HepG2 (cell line): ENCODE measurements around the gene UNG. TPM values are rescaled to one million over a fixed set of nuclear protein-coding genes. Genes with fewer than 3 reads are reported as not detected.

ENCODE experiments used
- PLRG1 ChIP-seq: fragments of 450-650 bp; conservative IDR thresholded peaks from 2 replicates; pipeline ENCODE4 v1.6.1; 2016
- SSRP1 ChIP-seq: IDR thresholded peaks from 2 replicates; pipeline ENCODE4 v1.6.1; 2016; ENCODE audit warnings: control low read depth
- polyA plus RNA-seq, 8 experiments: library from polyadenylated mRNA; depleted of rRNA in 3 of 8; stranded (reverse) in 7 of 8; unstranded in 1 of 8; fragments of >200 nt; fragmentation: Illumina TruSeq in 4 of 8; extraction: Trizol in 4 of 8; gene quantifications; 2 replicates each; pipeline versions ENCODE4 v1.2.1 to v1.2.3, GENCODE V29; 2011 to 2016; ENCODE audit warnings: low read depth in 4 of 8, missing spikeins in 1 of 8, mixed read lengths in 1 of 8; ENCODE audit not compliant: insufficient read depth in 1 of 8
- total RNA-seq, 5 experiments: library from RNA; depleted of rRNA; stranded (reverse); fragments of >200 nt; fragmentation: Illumina TruSeq; extraction: Trizol; gene quantifications; 2 replicates each; pipeline ENCODE4 v1.2.3, GENCODE V29; 2016; ENCODE audit warnings: low read depth in 1 of 5
- TF ChIP-seq, protein P1 (sequence below): IDR thresholded peaks from 2 replicates; pipeline ENCODE4 v1.6.1; 2016; ENCODE audit warnings: low read depth, missing genetic modification reagents, missing compliant biosample characterization
- TF ChIP-seq, protein P2 (sequence below): sonication (generic); formaldehyde crosslinking; IDR thresholded peaks from 2 replicates; pipeline ENCODE4 v1.5.1; 2020; ENCODE audit warnings: mild to moderate bottlenecking, missing genetic modification reagents

The UNG gene
- total and polyA plus RNA-seq, 2 of the 13 experiments (the other 11 are each of a cell fraction or from before 2014, with no cell fraction given), result 23.3 to 114 TPM

DNA sequence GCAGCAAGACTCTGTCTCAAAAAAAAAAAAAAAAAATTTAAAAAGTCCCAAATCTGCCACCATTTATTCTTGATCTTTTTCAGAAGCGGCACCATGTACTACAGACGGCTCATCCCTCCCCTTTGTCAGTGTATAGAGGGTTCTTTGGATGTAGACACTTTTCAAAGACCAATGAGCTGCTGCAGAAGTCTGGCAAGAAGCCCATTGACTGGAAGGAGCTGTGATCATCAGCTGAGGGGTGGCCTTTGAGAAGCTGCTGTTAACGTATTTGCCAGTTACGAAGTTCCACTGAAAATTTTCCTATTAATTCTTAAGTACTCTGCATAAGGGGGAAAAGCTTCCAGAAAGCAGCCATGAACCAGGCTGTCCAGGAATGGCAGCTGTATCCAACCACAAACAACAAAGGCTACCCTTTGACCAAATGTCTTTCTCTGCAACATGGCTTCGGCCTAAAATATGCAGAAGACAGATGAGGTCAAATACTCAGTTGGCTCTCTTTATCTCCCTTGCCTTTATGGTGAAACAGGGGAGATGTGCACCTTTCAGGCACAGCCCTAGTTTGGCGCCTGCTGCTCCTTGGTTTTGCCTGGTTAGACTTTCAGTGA is 12.5 kb downstream of the UNG start (continued):
- TF ChIP-seq, protein P1, sequence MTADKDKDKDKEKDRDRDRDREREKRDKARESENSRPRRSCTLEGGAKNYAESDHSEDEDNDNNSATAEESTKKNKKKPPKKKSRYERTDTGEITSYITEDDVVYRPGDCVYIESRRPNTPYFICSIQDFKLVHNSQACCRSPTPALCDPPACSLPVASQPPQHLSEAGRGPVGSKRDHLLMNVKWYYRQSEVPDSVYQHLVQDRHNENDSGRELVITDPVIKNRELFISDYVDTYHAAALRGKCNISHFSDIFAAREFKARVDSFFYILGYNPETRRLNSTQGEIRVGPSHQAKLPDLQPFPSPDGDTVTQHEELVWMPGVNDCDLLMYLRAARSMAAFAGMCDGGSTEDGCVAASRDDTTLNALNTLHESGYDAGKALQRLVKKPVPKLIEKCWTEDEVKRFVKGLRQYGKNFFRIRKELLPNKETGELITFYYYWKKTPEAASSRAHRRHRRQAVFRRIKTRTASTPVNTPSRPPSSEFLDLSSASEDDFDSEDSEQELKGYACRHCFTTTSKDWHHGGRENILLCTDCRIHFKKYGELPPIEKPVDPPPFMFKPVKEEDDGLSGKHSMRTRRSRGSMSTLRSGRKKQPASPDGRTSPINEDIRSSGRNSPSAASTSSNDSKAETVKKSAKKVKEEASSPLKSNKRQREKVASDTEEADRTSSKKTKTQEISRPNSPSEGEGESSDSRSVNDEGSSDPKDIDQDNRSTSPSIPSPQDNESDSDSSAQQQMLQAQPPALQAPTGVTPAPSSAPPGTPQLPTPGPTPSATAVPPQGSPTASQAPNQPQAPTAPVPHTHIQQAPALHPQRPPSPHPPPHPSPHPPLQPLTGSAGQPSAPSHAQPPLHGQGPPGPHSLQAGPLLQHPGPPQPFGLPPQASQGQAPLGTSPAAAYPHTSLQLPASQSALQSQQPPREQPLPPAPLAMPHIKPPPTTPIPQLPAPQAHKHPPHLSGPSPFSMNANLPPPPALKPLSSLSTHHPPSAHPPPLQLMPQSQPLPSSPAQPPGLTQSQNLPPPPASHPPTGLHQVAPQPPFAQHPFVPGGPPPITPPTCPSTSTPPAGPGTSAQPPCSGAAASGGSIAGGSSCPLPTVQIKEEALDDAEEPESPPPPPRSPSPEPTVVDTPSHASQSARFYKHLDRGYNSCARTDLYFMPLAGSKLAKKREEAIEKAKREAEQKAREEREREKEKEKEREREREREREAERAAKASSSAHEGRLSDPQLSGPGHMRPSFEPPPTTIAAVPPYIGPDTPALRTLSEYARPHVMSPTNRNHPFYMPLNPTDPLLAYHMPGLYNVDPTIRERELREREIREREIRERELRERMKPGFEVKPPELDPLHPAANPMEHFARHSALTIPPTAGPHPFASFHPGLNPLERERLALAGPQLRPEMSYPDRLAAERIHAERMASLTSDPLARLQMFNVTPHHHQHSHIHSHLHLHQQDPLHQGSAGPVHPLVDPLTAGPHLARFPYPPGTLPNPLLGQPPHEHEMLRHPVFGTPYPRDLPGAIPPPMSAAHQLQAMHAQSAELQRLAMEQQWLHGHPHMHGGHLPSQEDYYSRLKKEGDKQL (CRISPR knock-in tag), result no peak
- TF ChIP-seq SSRP1 (CRISPR knock-in tag), result no peak
- no peak for TF ChIP-seq PLRG1
- TF ChIP-seq, protein P2, sequence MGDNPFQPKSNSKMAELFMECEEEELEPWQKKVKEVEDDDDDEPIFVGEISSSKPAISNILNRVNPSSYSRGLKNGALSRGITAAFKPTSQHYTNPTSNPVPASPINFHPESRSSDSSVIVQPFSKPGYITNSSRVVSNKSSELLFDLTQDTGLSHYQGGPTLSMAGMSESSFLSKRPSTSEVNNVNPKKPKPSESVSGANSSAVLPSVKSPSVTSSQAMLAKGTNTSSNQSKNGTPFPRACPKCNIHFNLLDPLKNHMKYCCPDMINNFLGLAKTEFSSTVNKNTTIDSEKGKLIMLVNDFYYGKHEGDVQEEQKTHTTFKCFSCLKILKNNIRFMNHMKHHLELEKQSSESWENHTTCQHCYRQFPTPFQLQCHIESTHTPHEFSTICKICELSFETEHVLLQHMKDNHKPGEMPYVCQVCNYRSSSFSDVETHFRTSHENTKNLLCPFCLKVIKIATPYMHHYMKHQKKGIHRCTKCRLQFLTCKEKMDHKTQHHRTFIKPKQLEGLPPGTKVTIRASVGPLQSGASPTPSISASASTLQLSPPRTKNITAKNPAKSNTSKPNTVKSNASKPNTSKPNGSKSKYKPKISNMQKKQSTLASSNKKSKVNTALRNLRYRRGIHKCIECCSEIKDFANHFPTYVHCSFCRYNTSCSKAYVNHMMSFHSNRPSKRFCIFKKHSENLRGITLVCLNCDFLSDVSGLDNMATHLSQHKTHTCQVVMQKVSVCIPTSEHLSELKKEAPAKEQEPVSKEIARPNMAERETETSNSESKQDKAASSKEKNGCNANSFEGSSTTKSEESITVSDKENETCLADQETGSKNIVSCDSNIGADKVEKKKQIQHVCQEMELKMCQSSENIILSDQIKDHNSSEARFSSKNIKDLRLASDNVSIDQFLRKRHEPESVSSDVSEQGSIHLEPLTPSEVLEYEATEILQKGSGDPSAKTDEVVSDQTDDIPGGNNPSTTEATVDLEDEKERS, result no peak
